Naive thymus-derived CD8-positive, alpha-beta T cell (primary cell): ENCODE measurements around the gene PDE8B. TPM values are rescaled to one million over a fixed set of nuclear protein-coding genes. Genes with fewer than 3 reads are reported as not detected.
"Not testable (repeated sequence)": the region's sequence is repeated elsewhere in the genome, so short reads cannot be mapped to it uniquely, and the experiment has no call there.

Experiments
- ATAC-seq, 2 donors: fragments of 150-1000 bp; cut with Tn5 transposase in 1 of 2; sonication (Bioruptor Pico), chemical (Tn5 transposase) in 1 of 2; 1 replicate in 1 of 2; 2 replicates in 1 of 2; pipeline ENCODE4 v1.10.0; 2021; ENCODE audit warnings: mild to moderate bottlenecking in 2 of 2, moderate library complexity in 2 of 2
- POLR2A ChIA-PET: fragments of 350-600 bp; sonication (Branson Sonifier 250); formaldehyde crosslinking; loops from one replicate; lab custom pipeline; 2021; ENCODE audit warnings: antibody characterized with exemption; lab: Charles Lee
- DNase-seq, 10 donors: peaks; one replicate each; pipeline versions ENCODE4 v3.0.0 to v3.0.0-alpha.2; 2020 to 2022
- H3K27ac Mint-ChIP-seq, 10 donors: one replicate each; pipeline ENCODE4 v1.8.0; 2020 to 2022; ENCODE audit warnings: mild to moderate bottlenecking in 10 of 10, mixed read lengths in 10 of 10, moderate library complexity in 4 of 10, inconsistent platforms in 1 of 10
- H3K27me3 Mint-ChIP-seq, 5 donors: one replicate each; pipeline ENCODE4 v1.8.0; 2021 to 2022; ENCODE audit warnings: mixed read lengths in 5 of 5
- H3K36me3 Mint-ChIP-seq, 3 donors: one replicate each; pipeline ENCODE4 v1.8.0; 2020 to 2022; ENCODE audit warnings: mixed read lengths in 3 of 3, mild to moderate bottlenecking in 2 of 3, inconsistent platforms in 1 of 3
- H3K4me1 Mint-ChIP-seq, 4 donors: one replicate each; pipeline ENCODE4 v1.8.0; 2021 to 2022; ENCODE audit warnings: mixed read lengths in 4 of 4
- H3K4me3 Mint-ChIP-seq, 10 donors: one replicate each; pipeline ENCODE4 v1.8.0; 2020 to 2022; ENCODE audit warnings: mild to moderate bottlenecking in 10 of 10, mixed read lengths in 10 of 10, moderate library complexity in 6 of 10, inconsistent platforms in 1 of 10
- H3K9me3 Mint-ChIP-seq, 9 donors: one replicate each; pipeline ENCODE4 v1.8.0; 2020 to 2022; ENCODE audit warnings: mixed read lengths in 9 of 9, mild to moderate bottlenecking in 3 of 9, inconsistent platforms in 1 of 9, moderate library complexity in 1 of 9
- polyA plus RNA-seq, 3 donors: library from polyadenylated mRNA; unstranded; fragments of 300-500 nt; fragmentation: Illumina TruSeq; gene quantifications; one replicate each; pipeline ENCODE4 v1.2.3, GENCODE V29; 2021
- total RNA-seq, 8 experiments: library from RNA in 2 of 8; stranded (reverse) in 2 of 8; gene quantifications; one replicate each; pipeline ENCODE4 v1.2.3 and lab custom pipeline; 2021 to 2026

PDE8B gene
- total and polyA plus RNA-seq, 5 experiments from 2014 or later = 0.03 to 0.52 (median 0.12) TPM; not detected in 1

DNA sequence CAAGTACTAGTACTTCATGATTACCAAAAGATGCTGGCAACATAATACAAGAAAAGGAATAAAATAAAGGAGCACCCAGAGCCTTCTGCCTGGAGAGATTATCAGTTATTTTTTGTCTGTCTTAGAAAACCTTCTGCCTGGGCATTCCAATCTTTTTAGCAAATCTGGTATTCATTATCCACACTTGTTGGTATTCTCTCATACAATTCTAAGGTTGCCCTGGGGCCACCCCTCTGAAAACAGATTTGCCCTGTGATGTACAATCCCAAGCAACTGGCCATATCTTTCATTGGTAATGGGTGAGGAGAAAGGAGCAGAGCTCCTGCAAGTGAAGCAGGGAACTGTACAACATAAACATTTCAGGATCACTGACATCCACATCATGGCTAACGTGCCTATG, 233.9 kb downstream of the PDE8B start:
- Mint-ChIP-seq H3K4me3 (no peak overlapping the region), H3K4me1 (peaks cover 0 to 4% (median 0%) of the 10 kb centered on the region in 4 donors), H3K36me3 (peaks cover 21 to 65% (median 42%) of the 10 kb centered on the region in 3 donors), H3K27ac (no peak overlapping the region), H3K9me3 (peaks cover 0 to 5% (median 0%) of the 10 kb centered on the region in 9 donors), H3K27me3 (no peaks in the 10 kb centered on the region)
- POLR2A ChIA-PET = no interaction called here
- DNase-seq (no peak), ATAC-seq (no peak)

DNA sequence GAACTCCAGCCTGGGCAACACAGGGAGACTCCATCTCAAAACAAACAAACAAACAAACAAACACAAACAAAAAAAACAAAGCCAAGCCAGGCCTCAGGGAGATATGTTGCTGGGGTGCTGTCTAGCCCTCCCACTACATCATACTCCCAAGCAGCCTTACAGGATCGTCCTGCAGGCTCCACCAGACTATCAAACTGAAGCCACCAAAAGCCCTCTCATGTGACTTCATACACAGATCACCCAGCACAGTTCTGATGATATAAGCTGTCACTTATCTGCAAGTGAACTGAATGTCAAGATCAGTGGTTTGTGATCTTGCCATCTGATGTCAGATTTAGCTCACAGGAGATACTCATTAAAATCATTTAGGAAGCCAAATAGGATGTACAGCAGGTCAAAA, 238.4 kb downstream of the PDE8B start:
- Mint-ChIP-seq H3K4me1 (peaks cover 0 to 4% (median 0%) of the 10 kb centered on the region in 4 donors), H3K4me3 (no peak overlapping the region), H3K9me3 (peaks cover 0 to 5% (median 0%) of the 10 kb centered on the region in 9 donors), H3K36me3 (peaks cover 36 to 70% (median 54%) of the 10 kb centered on the region in 3 donors), H3K27me3 (no peaks in the 10 kb centered on the region), H3K27ac (no peak overlapping the region)
- ATAC-seq (no peak), DNase-seq (no peak)
- POLR2A ChIA-PET = no interaction called here

DNA sequence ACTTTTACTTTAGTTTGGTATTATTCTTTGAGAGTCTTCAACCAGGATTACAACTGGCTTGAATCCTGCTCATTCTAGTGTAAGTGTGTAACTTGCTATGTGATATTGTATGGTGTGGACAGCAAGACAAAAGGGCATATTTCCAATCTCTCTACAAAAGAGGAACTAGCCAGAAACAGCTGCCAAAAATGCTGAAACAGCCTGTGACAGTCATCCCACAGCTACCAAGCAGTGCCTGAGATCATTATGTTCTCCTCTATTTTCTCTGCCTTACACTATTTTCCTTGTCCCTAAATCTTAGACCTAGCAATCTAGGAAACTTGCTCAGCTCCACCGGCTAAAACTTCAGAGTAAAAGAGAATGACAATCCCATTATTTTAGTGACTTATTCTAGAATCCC, 238.8 kb downstream of the PDE8B start:
- ATAC-seq (no peak), DNase-seq (no peak)
- Mint-ChIP-seq H3K36me3 (peaks cover 36 to 67% (median 57%) of the 10 kb centered on the region in 3 donors), H3K27me3 (no peaks in the 10 kb centered on the region), H3K4me3 (no peak overlapping the region), H3K9me3 (peaks cover 0 to 5% (median 0%) of the 10 kb centered on the region in 9 donors), H3K27ac (no peak overlapping the region), H3K4me1 (peaks cover 0 to 4% (median 0%) of the 10 kb centered on the region in 4 donors)
- POLR2A ChIA-PET = no interaction called here

DNA sequence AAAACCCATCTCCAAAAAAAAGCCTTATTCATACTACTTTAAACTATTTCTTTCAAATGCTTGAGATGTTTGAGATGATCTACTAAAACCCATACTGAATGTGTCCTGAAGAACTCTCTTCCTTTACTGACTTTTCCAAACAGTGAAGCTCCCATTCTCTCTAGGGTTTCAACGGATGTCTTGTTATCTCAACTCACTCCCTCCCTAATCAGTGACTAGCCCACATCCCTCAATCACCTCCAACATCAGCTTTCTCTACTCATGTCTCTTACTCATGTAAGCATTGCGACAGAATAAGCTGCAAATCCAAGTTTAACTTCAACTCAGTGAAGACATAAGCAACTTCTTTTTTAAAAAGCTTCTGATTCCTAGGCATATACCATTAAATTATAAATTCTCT, 239.5 kb downstream of the PDE8B start:
- H3K36me3 Mint-ChIP-seq = peaks cover 36 to 63% (median 55%) of the 10 kb centered on the region in 3 donors
- POLR2A ChIA-PET = no interaction called here

DNA sequence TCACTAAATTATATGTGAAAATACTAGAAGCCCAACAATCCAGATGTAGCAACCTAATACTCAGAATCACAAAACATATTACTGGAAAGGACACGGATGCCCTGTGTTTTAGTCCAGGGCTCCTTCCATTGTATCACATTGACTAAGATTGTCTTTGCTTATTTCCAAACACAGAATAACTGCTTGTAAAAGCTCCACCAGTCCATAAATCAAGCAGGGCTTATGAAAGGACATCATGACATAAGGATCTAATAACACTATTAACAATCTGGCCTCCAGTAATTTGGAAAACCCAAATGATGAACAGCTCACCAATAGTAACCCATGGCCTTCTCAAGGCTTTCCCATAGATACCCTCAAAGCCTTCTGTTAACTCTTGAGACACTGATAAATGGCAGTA, 241.9 kb downstream of the PDE8B start:
- peaks cover 0 to 2% (median 0%) of the 10 kb centered on the region in 9 donors for H3K9me3 Mint-ChIP-seq
- no peak overlapping the region for H3K27ac Mint-ChIP-seq
- POLR2A ChIA-PET = interaction anchor here (0.5 kb wide), 1 partner anchor 185 kb away, joined by 3 read pairs; no protein-coding TSS in a partner anchor
- DNase-seq = no peak
- no peak for ATAC-seq
- no peaks in the 10 kb centered on the region for H3K27me3 Mint-ChIP-seq
- H3K4me1 Mint-ChIP-seq = no peaks in the 10 kb centered on the region
- no peak overlapping the region for H3K4me3 Mint-ChIP-seq
- H3K36me3 Mint-ChIP-seq = peaks cover 28 to 51% (median 47%) of the 10 kb centered on the region in 3 donors

More for the DNA sequence above, 239.5 kb downstream of the PDE8B start:
- Mint-ChIP-seq H3K4me1 (peaks cover 0 to 3% (median 0%) of the 10 kb centered on the region in 4 donors), H3K27me3 (no peaks in the 10 kb centered on the region), H3K9me3 (peaks cover 0 to 5% (median 0%) of the 10 kb centered on the region in 9 donors), H3K27ac (no peak overlapping the region), H3K4me3 (no peak overlapping the region)
- ATAC-seq (no peak), DNase-seq (no peak)

DNA sequence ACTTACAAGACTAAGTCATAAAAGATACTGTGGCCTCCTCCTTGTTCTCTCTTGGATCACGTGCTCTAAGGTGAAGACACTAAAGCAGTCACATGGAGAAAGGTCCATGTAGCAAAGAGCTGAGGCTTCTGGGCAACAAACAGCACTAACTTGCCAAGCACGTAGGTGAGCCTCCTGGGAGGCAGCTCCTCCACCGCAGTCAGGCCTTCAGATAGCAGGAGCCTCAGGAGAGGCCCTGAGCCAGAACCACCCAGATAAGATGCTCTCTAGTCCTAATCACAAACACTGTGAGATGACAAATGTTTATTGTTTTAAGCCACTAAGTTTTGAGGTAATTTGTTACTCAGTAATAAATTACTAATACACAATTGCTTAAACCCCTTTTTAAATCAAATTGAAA, 243.6 kb downstream of the PDE8B start:
- no peak overlapping the region for H3K4me3 Mint-ChIP-seq
- no peak overlapping the region for H3K27ac Mint-ChIP-seq
- no peak for DNase-seq
- no peak for ATAC-seq
- POLR2A ChIA-PET = no interaction called here
- no peaks in the 10 kb centered on the region for H3K27me3 Mint-ChIP-seq
- no peaks in the 10 kb centered on the region for H3K9me3 Mint-ChIP-seq
- H3K36me3 Mint-ChIP-seq = peaks cover 17 to 39% (median 37%) of the 10 kb centered on the region in 3 donors
- no peaks in the 10 kb centered on the region for H3K4me1 Mint-ChIP-seq

DNA sequence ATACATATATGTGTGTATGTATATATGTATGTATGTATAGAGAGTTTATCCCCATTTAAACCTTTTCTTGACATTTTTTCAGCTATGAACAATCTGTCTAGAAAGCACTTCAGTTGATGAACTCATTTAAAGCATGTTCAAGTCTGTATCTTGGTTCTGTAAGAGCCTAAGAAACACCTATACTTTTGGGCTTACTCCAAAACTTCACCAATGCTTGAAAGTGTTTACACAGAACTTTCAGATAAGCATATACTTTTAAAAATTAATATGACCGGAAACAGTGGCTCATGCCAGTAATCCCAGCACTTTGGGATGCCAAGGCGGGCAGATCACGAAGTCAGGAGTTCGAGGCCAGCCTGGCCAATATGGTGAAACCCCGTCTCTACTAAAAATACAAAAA, 250.8 kb downstream of the PDE8B start:
- H3K9me3 Mint-ChIP-seq = no peaks in the 10 kb centered on the region
- peaks cover 0 to 37% (median 9%) of the 10 kb centered on the region in 3 donors for H3K36me3 Mint-ChIP-seq
- DNase-seq = no peak
- no peak overlapping the region for H3K27ac Mint-ChIP-seq
- no peaks in the 10 kb centered on the region for H3K27me3 Mint-ChIP-seq
- no peak overlapping the region for H3K4me3 Mint-ChIP-seq
- no peak for ATAC-seq
- peaks cover 0 to 4% (median under 1%) of the 10 kb centered on the region in 4 donors for H3K4me1 Mint-ChIP-seq
- POLR2A ChIA-PET = no interaction called here

DNA sequence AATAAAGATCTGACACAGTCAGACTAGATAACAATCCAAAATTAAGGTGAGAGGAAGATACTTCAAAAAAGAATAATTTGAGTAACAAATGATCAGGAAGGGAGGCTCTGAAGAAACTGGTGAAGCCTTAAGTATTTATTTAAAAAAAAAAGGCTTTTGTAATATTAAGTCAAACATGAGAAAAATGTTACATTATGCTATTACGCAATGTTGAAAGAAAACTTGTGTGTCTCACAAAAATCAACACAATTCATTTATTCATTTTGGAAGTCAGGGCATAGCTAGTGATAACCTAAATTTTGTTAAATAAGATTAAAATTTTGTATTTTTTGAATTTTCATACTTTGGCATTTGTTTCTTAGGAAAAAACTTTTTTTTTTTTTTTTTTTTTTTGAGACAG, 253.4 kb downstream of the PDE8B start:
- ATAC-seq (no peak), DNase-seq (no peak)
- H3K36me3 Mint-ChIP-seq = peaks cover 0 to 37% (median 13%) of the 10 kb centered on the region in 3 donors
- no peak overlapping the region for H3K4me3 Mint-ChIP-seq
- H3K27ac Mint-ChIP-seq = peak overlapping the region in 1 of 10 donors; percentile 55
- no peaks in the 10 kb centered on the region for H3K27me3 Mint-ChIP-seq
- H3K4me1 Mint-ChIP-seq = peaks cover 0 to 4% (median under 1%) of the 10 kb centered on the region in 4 donors
- POLR2A ChIA-PET = interaction anchor here (0.7 kb wide), 1 partner anchor 644 kb away, joined by 4 read pairs; no protein-coding TSS in a partner anchor
- peaks cover 0 to 2% (median 0%) of the 10 kb centered on the region in 9 donors for H3K9me3 Mint-ChIP-seq

DNA sequence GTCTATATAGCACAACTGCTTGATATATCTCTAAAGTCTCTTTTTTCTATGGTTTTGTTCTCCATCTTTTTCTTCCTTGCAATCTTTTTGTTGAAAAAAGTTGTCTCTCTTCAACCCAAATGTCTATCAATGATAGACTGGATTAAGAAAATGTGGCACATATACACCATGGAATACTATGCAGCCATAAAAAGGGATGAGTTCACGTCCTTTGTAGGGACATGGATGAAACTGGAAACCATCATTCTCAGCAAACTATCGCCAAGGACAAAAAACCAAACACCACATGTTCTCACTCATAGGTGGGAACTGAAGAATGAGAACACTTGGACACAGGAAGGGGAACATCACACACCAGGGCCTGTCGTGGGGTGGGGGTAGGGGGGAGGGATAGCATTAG, 258.4 kb downstream of the PDE8B start:
- ATAC-seq, DNase-seq, H3K27me3 Mint-ChIP-seq, POLR2A ChIA-PET, H3K4me3 Mint-ChIP-seq, H3K4me1 Mint-ChIP-seq, H3K27ac Mint-ChIP-seq: not testable (repeated sequence)
- H3K9me3 Mint-ChIP-seq = peaks cover 0 to 19% (median 11%) of the 10 kb centered on the region in 9 donors
- H3K36me3 Mint-ChIP-seq = peaks cover 7 to 46% (median 44%) of the 10 kb centered on the region in 3 donors

DNA sequence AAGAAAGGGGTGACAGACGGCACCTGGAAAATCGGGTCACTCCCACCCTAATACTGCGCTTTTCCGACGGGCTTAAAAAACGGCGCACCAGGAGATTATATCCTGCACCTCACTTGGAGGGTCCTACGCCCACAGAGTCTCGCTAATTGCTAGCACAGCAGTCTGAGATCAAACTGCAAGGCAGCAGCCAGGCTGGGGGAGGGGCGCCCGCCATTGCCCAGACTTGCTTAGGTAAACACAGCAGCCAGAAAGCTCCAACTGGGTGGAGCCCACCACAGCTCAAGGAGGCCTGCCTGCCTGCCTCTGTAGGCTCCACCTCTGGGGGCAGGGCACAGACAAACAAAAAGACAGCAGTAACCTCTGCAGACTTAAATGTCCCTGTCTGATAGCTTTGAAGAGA, 264.6 kb downstream of the PDE8B start:
- ATAC-seq, H3K27me3 Mint-ChIP-seq, POLR2A ChIA-PET, H3K27ac Mint-ChIP-seq, H3K4me3 Mint-ChIP-seq, DNase-seq, H3K4me1 Mint-ChIP-seq: not testable (repeated sequence)
- Mint-ChIP-seq H3K36me3 (peaks cover 6 to 51% (median 37%) of the 10 kb centered on the region in 3 donors), H3K9me3 (peaks cover 0 to 28% (median 11%) of the 10 kb centered on the region in 9 donors)

Other genes starting within 250 kb of the PDE8B start
- gene AGGF1, start 180.3 kb upstream of the PDE8B start, total RNA-seq = 10 to 100 TPM; 29.8 to 30.8 TPM
- gene AGGF1, start 180.3 kb upstream of the PDE8B start, polyA plus RNA-seq = 10 to 100 TPM; 24.4 to 35.9 (median 28.9) TPM
- gene ZBED3, start 123.4 kb upstream of the PDE8B start, total RNA-seq = 10 to 100 TPM in 1 of 2 experiments, 1 to 10 TPM in 1; 8.4 to 10.5 TPM
- gene ZBED3, start 123.4 kb upstream of the PDE8B start, polyA plus RNA-seq = 1 to 10 TPM; 2.6 to 8.9 (median 4.6) TPM